Activated T-cell treated with anti-CD3 and anti-CD28 coated beads, Interleukin-2, amount 50 U/mL, for 24 hours (primary cell): ENCODE measurements around the gene NPTX1.

Source experiments
- DNase-seq: peaks from one replicate; pipeline ENCODE4 v3.0.0-alpha.2; 2020
- H3K27ac Mint-ChIP-seq: 2 replicates; pipeline ENCODE4 v1.8.0; 2020; ENCODE audit warnings: mild to moderate bottlenecking, mixed read lengths
- H3K27me3 Mint-ChIP-seq: 2 replicates; pipeline ENCODE4 v1.8.0; 2020; ENCODE audit warnings: mixed read lengths
- H3K36me3 Mint-ChIP-seq: 2 replicates; pipeline ENCODE4 v1.8.0; 2020; ENCODE audit warnings: low read depth, mixed read lengths
- H3K4me1 Mint-ChIP-seq: 2 replicates; pipeline ENCODE4 v1.8.0; 2020; ENCODE audit warnings: low read depth, mixed read lengths
- H3K4me3 Mint-ChIP-seq: 2 replicates; pipeline ENCODE4 v1.8.0; 2020; ENCODE audit warnings: mild to moderate bottlenecking, moderate library complexity, mixed read lengths
- H3K9me3 Mint-ChIP-seq: 2 replicates; pipeline ENCODE4 v1.8.0; 2020; ENCODE audit warnings: mixed read lengths

NPTX1 gene

DNA sequence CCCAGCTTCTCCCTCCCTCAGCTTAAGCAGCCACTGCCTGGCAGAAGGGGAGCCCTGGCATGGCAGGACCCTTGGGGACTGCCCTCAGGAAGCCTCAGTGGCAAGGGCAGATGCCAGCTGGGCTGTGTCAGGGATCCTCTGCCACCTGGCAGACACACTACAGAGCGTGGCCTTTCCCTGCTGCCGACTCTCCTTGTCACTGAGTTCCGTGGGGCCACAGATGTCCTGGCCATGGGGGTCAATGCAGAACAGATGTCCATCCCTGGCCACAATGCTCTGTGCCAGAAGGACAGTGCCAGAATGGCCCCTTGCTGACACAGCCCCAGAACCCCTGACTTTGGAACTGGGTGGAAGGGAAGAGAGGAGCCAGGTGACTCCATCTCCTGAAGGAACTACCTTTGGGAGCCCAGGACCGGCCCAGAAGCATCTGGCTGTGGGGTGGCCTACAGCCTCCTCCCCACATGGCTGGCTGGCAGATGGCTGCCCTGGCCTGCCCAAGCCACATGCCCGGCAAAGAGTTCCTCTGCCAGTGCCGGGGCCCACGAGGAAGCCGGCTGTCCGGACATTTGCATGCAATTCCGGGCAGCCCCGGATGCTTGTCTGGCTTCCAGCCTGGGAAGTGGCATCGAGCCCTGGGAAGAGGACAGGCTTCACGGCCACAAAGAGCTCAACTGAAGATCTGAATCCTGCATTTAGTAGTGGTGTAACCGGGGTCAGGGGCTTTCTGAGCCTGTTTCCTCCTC, 24.1 kb downstream of the NPTX1 start:
- Mint-ChIP-seq H3K27me3 (peaks cover 3% of the 10 kb centered on the region), H3K36me3 (peaks cover 8% of the 10 kb centered on the region), H3K4me3 (no peak overlapping the region), H3K27ac (no peak overlapping the region), H3K9me3 (no peaks in the 10 kb centered on the region), H3K4me1 (peaks cover 23% of the 10 kb centered on the region)
- no peak for DNase-seq

DNA sequence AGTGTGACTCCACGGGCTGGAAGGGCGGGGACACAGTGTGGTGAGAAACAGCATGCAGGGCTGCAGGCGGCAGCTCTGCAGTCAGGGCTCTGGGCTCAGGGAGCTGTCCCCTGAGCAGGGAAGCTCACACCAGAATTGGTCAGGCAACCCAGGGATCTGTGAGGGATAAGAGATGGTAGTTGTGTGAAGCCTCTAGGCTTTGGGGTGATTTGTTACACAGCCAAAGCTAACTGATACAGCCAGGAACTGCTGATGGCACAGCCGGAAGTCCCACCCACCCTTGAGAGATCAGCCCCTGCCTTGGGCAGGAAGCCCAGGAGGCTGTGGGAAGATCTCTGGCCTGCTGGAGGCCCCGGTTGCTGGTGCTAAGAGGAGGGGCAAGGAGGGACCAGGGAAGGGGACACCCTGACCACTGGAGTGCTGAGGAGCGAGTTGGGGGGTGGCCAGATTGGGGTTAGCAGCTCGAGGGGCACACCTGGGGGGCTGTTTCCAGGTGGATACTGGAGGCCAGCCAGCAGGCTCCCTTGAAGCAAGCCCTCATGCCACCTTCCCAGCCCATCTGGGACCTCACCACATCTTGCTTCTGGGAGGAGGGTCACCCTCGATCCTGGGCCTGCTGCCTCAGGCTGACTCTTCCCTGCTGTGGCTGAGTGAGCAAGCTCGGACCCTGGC, 25.2 kb downstream of the NPTX1 start:
- H3K4me3 Mint-ChIP-seq: no peak overlapping the region
- H3K27ac Mint-ChIP-seq: no peak overlapping the region
- H3K4me1 Mint-ChIP-seq: peaks cover 23% of the 10 kb centered on the region
- peaks cover 8% of the 10 kb centered on the region for H3K36me3 Mint-ChIP-seq
- DNase-seq: no peak
- no peaks in the 10 kb centered on the region for H3K27me3 Mint-ChIP-seq
- H3K9me3 Mint-ChIP-seq: no peaks in the 10 kb centered on the region

- DNase-seq: no peak
- no peak overlapping the region for H3K27ac Mint-ChIP-seq
- H3K4me1 Mint-ChIP-seq: peaks cover 14% of the 10 kb centered on the region
- no peaks in the 10 kb centered on the region for H3K9me3 Mint-ChIP-seq
- H3K4me3 Mint-ChIP-seq: no peak overlapping the region
- peaks cover 6% of the 10 kb centered on the region for H3K36me3 Mint-ChIP-seq
- no peaks in the 10 kb centered on the region for H3K27me3 Mint-ChIP-seq
These were observed 26.4 kb downstream of the NPTX1 start for GRCh38 chr17:80449930-80450576.

DNA sequence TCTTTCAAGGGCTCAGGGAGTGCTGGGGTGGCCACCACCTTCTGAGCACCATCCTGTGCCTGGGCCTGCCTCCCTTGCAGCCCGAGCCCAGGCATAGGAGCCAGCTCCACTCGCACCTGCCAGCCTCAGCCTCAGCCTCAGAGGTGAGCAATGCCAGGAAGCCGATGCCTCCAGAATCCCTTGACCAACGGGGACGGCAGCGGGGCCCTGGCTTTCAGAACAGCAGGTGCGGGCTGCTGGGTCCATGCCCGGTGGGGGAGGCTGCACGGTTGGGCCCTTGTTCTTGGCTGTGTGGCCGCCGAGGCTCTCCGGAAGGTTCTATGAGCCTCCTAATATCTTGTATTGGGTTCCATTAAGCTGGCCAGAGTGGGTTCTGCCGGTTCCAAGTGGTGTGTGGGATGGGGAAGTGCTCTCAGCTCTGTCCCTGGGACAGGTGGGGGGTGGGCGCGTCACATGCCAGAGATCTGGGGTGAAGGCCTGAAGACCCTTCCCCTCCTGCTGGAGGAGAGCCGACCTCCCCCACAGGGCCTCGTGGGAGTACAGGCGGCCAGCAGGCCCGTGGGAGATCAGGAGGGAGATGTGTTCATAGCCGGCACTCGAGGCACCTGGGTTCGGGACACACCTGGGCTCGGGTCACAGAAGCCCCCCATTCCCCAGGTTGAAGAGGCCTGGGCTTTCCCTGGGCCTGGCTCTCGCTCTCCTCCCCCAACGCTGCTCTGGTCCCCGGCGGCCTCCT, 27.0 kb downstream of the NPTX1 start:
- H3K9me3 Mint-ChIP-seq: no peaks in the 10 kb centered on the region
- H3K36me3 Mint-ChIP-seq: peaks cover 4% of the 10 kb centered on the region
- no peaks in the 10 kb centered on the region for H3K27me3 Mint-ChIP-seq
- no peak for DNase-seq
- peaks cover 13% of the 10 kb centered on the region for H3K4me1 Mint-ChIP-seq
- H3K27ac Mint-ChIP-seq: no peak overlapping the region
- H3K4me3 Mint-ChIP-seq: no peak overlapping the region

GRCh38 chr17:80447790-80448189, 28.6 kb downstream of the NPTX1 start:
- Mint-ChIP-seq H3K27me3 (no peaks in the 10 kb centered on the region), H3K9me3 (no peaks in the 10 kb centered on the region), H3K36me3 (no peaks in the 10 kb centered on the region), H3K27ac (no peak overlapping the region), H3K4me1 (no peaks in the 10 kb centered on the region), H3K4me3 (no peak overlapping the region)
- DNase-seq: no peak

GRCh38 chr17:80446645-80447405, 29.6 kb downstream of the NPTX1 start:
- no peak for DNase-seq
- H3K36me3 Mint-ChIP-seq: no peaks in the 10 kb centered on the region

DNA sequence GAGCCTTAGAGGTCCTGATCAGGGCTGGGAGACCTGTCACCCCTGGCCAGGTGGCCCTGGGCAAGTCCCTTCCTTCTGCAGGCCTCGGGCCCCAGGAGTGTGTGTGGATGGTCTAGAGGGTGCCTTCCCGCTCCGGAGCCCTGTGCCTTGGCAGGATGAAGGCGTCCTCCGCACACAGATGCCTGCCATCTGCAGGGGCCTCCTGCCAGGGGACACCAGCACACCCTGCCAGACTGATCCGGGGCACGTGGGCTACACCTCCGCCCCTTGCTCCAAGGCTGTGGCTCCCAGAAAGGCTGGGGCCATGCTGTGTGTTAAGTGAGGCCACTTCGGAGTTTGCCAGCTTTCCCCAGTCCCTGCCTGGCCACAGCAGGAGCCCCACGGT, 30.7 kb downstream of the NPTX1 start:
- Mint-ChIP-seq H3K4me3 (no peak overlapping the region), H3K4me1 (no peaks in the 10 kb centered on the region), H3K36me3 (no peaks in the 10 kb centered on the region), H3K27me3 (no peaks in the 10 kb centered on the region), H3K27ac (no peak overlapping the region), H3K9me3 (no peaks in the 10 kb centered on the region)
- no peak for DNase-seq

More at GRCh38 chr17:80446645-80447405, 29.6 kb downstream of the NPTX1 start:
- H3K4me1 Mint-ChIP-seq: no peaks in the 10 kb centered on the region
- no peak overlapping the region for H3K27ac Mint-ChIP-seq
- no peaks in the 10 kb centered on the region for H3K9me3 Mint-ChIP-seq
- no peak overlapping the region for H3K4me3 Mint-ChIP-seq
- no peaks in the 10 kb centered on the region for H3K27me3 Mint-ChIP-seq

DNA sequence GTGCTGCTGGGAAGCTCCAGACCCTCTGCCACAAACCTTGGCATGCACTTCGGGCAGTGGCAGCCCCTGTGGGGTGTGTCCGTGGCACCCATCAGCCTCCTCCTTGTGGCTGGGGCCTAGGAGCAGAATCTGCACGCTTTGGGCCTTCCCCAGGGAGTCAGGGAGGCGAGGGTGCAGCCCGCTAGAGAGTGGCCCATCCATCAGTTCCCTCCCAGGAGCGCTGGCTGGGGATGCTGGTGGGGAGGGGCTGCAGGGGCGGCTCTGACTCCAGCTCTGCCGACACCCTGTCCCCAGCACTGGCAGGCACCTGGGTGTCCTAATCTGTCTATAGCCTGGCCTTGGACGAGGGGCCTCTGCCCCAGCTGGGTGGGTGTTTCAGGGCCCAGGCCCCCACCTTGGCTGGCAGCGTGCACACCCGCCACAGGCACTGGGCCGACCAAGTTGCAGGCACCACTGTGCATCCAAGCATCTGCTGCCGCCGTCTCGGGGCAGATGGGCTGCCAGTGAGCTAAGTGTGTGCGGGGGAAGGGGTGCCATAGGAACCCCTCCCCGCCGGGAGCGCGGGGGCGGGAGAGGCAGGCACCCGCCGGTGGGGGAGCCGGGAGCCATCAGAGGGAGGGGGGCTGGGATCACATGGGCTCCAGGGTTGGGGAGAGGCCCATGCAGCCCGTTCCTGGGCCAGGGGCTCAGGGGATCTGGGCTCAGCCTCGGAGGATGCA, 31.2 kb downstream of the NPTX1 start:
- Mint-ChIP-seq H3K4me3 (no peak overlapping the region), H3K36me3 (no peaks in the 10 kb centered on the region), H3K27me3 (no peaks in the 10 kb centered on the region), H3K27ac (no peak overlapping the region), H3K4me1 (no peaks in the 10 kb centered on the region), H3K9me3 (no peaks in the 10 kb centered on the region)
- DNase-seq: no peak

GRCh38 chr17:80444644-80444979, 31.8 kb downstream of the NPTX1 start:
- Mint-ChIP-seq H3K9me3 (no peaks in the 10 kb centered on the region), H3K4me3 (no peak overlapping the region), H3K4me1 (no peaks in the 10 kb centered on the region), H3K36me3 (no peaks in the 10 kb centered on the region), H3K27me3 (no peaks in the 10 kb centered on the region), H3K27ac (no peak overlapping the region)
- no peak for DNase-seq

DNA sequence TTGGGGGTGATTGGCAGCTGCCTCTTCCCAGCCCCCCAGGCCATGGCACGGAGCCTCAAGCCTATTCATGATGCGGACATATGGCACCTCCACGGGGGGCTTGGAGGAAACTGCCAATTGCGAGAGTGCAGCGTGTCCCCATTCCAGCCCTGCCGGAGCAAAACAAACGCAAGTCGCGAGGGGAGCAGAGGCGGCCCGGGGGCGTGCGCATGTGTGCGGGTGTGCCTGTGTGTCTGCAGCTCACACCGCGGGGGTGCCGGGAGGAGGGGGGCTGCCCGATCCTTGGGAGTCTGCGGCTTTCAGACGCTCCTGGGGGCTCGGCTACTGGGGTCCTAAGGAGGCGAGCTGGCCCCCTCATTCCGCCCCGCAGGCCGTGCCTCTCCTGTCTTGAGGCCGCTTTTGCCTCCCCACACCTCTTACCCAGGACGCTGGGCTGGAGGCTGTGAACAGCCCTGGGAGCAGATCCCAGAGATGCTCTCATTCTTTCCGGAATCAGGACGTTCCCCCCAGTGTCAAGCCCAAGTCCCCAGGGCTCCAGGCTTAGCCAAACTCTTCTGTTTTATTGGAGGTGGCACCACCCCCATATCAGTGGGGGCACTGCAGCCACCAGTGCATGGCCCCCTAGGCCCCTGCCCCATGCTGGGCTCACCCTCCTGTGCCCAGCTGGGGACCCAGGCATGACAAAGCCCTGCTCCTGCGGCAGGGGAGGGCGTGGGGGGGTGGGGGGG, 32.3 kb downstream of the NPTX1 start:
- H3K27me3 Mint-ChIP-seq: no peaks in the 10 kb centered on the region
- no peaks in the 10 kb centered on the region for H3K9me3 Mint-ChIP-seq
- no peak overlapping the region for H3K27ac Mint-ChIP-seq
- no peak overlapping the region for H3K4me3 Mint-ChIP-seq
- no peak for DNase-seq
- no peaks in the 10 kb centered on the region for H3K4me1 Mint-ChIP-seq
- no peaks in the 10 kb centered on the region for H3K36me3 Mint-ChIP-seq

DNA sequence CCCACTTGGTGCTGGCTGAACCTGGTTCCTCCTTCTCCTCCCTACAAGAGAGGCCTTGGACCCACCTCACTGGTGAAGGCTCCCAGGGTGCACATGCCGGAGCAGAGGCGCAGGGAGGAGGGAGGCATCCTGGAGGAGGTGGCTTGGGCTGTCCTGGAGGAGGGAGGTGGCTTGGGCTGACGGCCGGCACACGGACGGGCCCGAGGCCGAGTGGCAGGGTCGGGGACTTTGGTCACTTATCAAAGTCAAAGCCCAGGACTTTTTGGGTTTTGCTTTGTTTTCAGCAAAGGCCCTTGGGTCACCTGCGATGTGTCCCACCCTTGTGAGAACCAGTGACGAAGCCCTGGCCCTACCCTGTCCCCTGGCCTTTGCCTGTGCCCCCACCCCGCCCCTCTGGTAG, 32.9 kb downstream of the NPTX1 start:
- Mint-ChIP-seq H3K9me3 (no peaks in the 10 kb centered on the region), H3K27ac (no peak overlapping the region), H3K27me3 (no peaks in the 10 kb centered on the region), H3K4me3 (no peak overlapping the region), H3K4me1 (no peaks in the 10 kb centered on the region), H3K36me3 (no peaks in the 10 kb centered on the region)
- no peak for DNase-seq

- Mint-ChIP-seq H3K27ac (no peak overlapping the region), H3K9me3 (no peaks in the 10 kb centered on the region), H3K4me1 (no peaks in the 10 kb centered on the region), H3K36me3 (no peaks in the 10 kb centered on the region), H3K27me3 (no peaks in the 10 kb centered on the region), H3K4me3 (no peak overlapping the region)
- DNase-seq: no peak
These were observed 33.6 kb downstream of the NPTX1 start for GRCh38 chr17:80442764-80443163.

DNA sequence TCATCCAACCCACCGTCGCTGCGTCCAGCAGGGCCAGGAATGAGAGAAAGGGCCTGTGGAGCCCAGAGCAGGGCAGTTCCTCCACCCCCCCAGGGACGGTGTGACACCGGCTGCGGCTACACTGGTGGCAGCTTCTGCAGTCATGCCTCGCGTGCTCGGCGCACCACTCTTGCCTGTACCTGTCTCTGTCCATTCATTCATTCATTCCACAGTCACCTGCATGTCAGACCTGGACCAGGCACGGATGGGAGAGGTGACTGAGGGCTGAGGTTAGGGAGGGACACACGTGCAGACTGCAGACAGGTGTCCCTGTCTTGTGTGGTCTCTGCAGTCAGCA, 34.1 kb downstream of the NPTX1 start:
- no peaks in the 10 kb centered on the region for H3K9me3 Mint-ChIP-seq
- no peak overlapping the region for H3K4me3 Mint-ChIP-seq
- DNase-seq: no peak
- no peaks in the 10 kb centered on the region for H3K36me3 Mint-ChIP-seq
- H3K4me1 Mint-ChIP-seq: no peaks in the 10 kb centered on the region
- H3K27ac Mint-ChIP-seq: no peak overlapping the region
- no peaks in the 10 kb centered on the region for H3K27me3 Mint-ChIP-seq
